SU-DHL-6 (cell line): ENCODE data around the gene DAPK1.

ENCODE experiments used
- H2AFZ ChIP-seq: fragments of 200-600 bp; sonication (generic); 2 replicates; pipeline ENCODE4 v1.6.1; 2014; ENCODE audit warnings: low read depth, mild to moderate bottlenecking, moderate library complexity, mixed read lengths, antibody characterized with exemption, low read length; ENCODE audit not compliant: severe bottlenecking
- H3F3A ChIP-seq: fragments of 200-600 bp; shearing (Covaris generic); 2 replicates; pipeline ENCODE4 v1.6.0; 2016; ENCODE audit warnings: antibody characterized with exemption, mild to moderate bottlenecking; ENCODE audit not compliant: insufficient read depth
- H3K27ac ChIP-seq: fragments of 200-600 bp; sonication (generic); 2 replicates; pipeline ENCODE4 v1.5.1; 2016; ENCODE audit warnings: low read depth, mild to moderate bottlenecking, low read length, moderate library complexity, mixed read lengths
- H3K27me3 ChIP-seq: fragments of 200-600 bp; sonication (generic), shearing (Covaris generic); 2 replicates; pipeline ENCODE4 v1.6.0; 2014; ENCODE audit warnings: mild to moderate bottlenecking, low read length
- H3K36me3 ChIP-seq: fragments of 200-600 bp; sonication (generic); 2 replicates; pipeline ENCODE4 v1.6.1; 2014; ENCODE audit warnings: mild to moderate bottlenecking, low read length, mixed read lengths
- H3K4me2 ChIP-seq: fragments of 300-600, 200-600 bp; shearing (Covaris generic), sonication (generic); 2 replicates; pipeline ENCODE4 v1.6.0; 2014; ENCODE audit warnings: low read length, low read depth, mild to moderate bottlenecking; ENCODE audit not compliant: poor library complexity, severe bottlenecking
- H3K4me3 ChIP-seq: fragments of 200-600 bp; sonication (generic); 2 replicates; pipeline ENCODE4 v1.5.1; 2014; ENCODE audit warnings: antibody characterized with exemption, low read length, mild to moderate bottlenecking, mixed read lengths; ENCODE audit not compliant: insufficient read depth, poor library complexity, severe bottlenecking
- H3K79me2 ChIP-seq: fragments of 200-600 bp; sonication (generic); 2 replicates; pipeline ENCODE4 v1.6.1; 2014; ENCODE audit warnings: mild to moderate bottlenecking, low read length, moderate library complexity; ENCODE audit not compliant: insufficient read depth
- H3K9ac ChIP-seq: fragments of 200-600 bp; sonication (generic); 2 replicates; pipeline ENCODE4 v1.7.0; 2014; ENCODE audit warnings: mild to moderate bottlenecking, low read length
- H3K9me2 ChIP-seq: fragments of 200-600 bp; sonication (generic); replicated peaks from 2 replicates; pipeline ENCODE4 v1.6.1; 2014; ENCODE audit warnings: low read length; ENCODE audit not compliant: insufficient read depth
- H3K9me3 ChIP-seq: fragments of 200-600 bp; sonication (generic); 2 replicates; pipeline ENCODE4 v1.6.1; 2014; ENCODE audit warnings: low read length, mixed read lengths; ENCODE audit not compliant: insufficient read depth
- H4K20me1 ChIP-seq: fragments of 200-600 bp; sonication (generic); 2 replicates; pipeline ENCODE4 v1.6.1; 2014; ENCODE audit warnings: low read depth, mild to moderate bottlenecking, antibody characterized with exemption, low read length, moderate library complexity, mixed read lengths
- CTCF ChIP-seq: fragments of 200-600 bp; sonication (generic); IDR thresholded peaks from one replicate; pipeline ENCODE4 v1.5.1; 2017; ENCODE audit warnings: antibody characterized with exemption, mild to moderate bottlenecking, low read length, moderate library complexity; ENCODE audit not compliant: insufficient read depth, poor library complexity, severe bottlenecking
- EZH2phosphoT487 ChIP-seq: fragments of 200-600 bp; sonication (generic), shearing (Covaris generic); conservative IDR thresholded peaks from 2 replicates; pipeline ENCODE4 v1.6.1; 2018; ENCODE audit warnings: mild to moderate bottlenecking, antibody characterized with exemption, low read length, moderate library complexity, mixed read lengths

The DAPK1 gene

GRCh38 chr9:87581513-87581912, 83.8 kb downstream of the DAPK1 start:
- no peaks in the 10 kb centered on the region for H3K27me3 ChIP-seq
- no peak overlapping the region for H3K27ac ChIP-seq
- no peaks in the 10 kb centered on the region for H3K9me2 ChIP-seq
- no peaks in the 10 kb centered on the region for H3K36me3 ChIP-seq
- H3K79me2 ChIP-seq, result no peaks in the 10 kb centered on the region
- no peaks in the 10 kb centered on the region for H3F3A ChIP-seq
- H3K9ac ChIP-seq, result no peak overlapping the region
- H4K20me1 ChIP-seq, result no peaks in the 10 kb centered on the region
- H2AFZ ChIP-seq, result no peak overlapping the region
- no peak overlapping the region for H3K4me2 ChIP-seq
- no peaks in the 10 kb centered on the region for H3K9me3 ChIP-seq
- H3K4me3 ChIP-seq, result no peak overlapping the region
- no peak for TF ChIP-seq CTCF
- TF ChIP-seq EZH2phosphoT487, result no peak

- no peak for TF ChIP-seq CTCF
- no peak for TF ChIP-seq EZH2phosphoT487
- Histone ChIP-seq H4K20me1 (no peaks in the 10 kb centered on the region), H3F3A (no peaks in the 10 kb centered on the region), H3K27ac (no peak overlapping the region), H3K79me2 (no peaks in the 10 kb centered on the region), H3K4me2 (no peak overlapping the region), H3K9ac (no peak overlapping the region), H2AFZ (no peak overlapping the region), H3K9me2 (no peaks in the 10 kb centered on the region), H3K27me3 (no peaks in the 10 kb centered on the region), H3K9me3 (no peaks in the 10 kb centered on the region), H3K36me3 (no peaks in the 10 kb centered on the region), H3K4me3 (no peak overlapping the region)
These were observed 84.4 kb downstream of the DAPK1 start for GRCh38 chr9:87581949-87582637.

- H3K4me3 ChIP-seq, result no peak overlapping the region
- no peaks in the 10 kb centered on the region for H3K27me3 ChIP-seq
- no peak for TF ChIP-seq CTCF
- no peak for TF ChIP-seq EZH2phosphoT487
- H4K20me1 ChIP-seq, result no peaks in the 10 kb centered on the region
- H3K79me2 ChIP-seq, result no peaks in the 10 kb centered on the region
- H2AFZ ChIP-seq, result no peak overlapping the region
- H3F3A ChIP-seq, result no peaks in the 10 kb centered on the region
- H3K36me3 ChIP-seq, result no peaks in the 10 kb centered on the region
- no peaks in the 10 kb centered on the region for H3K9me3 ChIP-seq
- H3K9me2 ChIP-seq, result no peaks in the 10 kb centered on the region
- H3K4me2 ChIP-seq, result no peak overlapping the region
- H3K27ac ChIP-seq, result no peak overlapping the region
- no peak overlapping the region for H3K9ac ChIP-seq
These were observed 86.7 kb downstream of the DAPK1 start for GRCh38 chr9:87584326-87584725.
